ENCODE measurements around the gene YIPF2.
"Not testable (repeated sequence)": the region's sequence is repeated elsewhere in the genome, so short reads cannot be mapped to it uniquely, and the experiment has no call there.

YIPF2 gene

GRCh38 chr19:10911579-10912363 is 16.7 kb downstream of the YIPF2 start:
- DNase-seq (ENCODE audit: low spot score): no peak

GRCh38 chr19:10908380-10908960 is 20.0 kb downstream of the YIPF2 start:
- DNase-seq (ENCODE audit: low spot score): no peak

GRCh38 chr19:10907925-10908324 is 20.5 kb downstream of the YIPF2 start:
- no peak for DNase-seq (ENCODE audit: low spot score)

- no peak for DNase-seq (ENCODE audit: low spot score)
These were observed 29.2 kb downstream of the YIPF2 start for GRCh38 chr19:10899151-10899653.

GRCh38 chr19:10898633-10899032 is 29.8 kb downstream of the YIPF2 start:
- DNase-seq (ENCODE audit: low spot score): no peak

- no peak for DNase-seq (ENCODE audit: low spot score)
These were observed 31.4 kb downstream of the YIPF2 start for GRCh38 chr19:10896851-10897526.

- DNase-seq (ENCODE audit: low spot score): no peak
These were observed 32.5 kb downstream of the YIPF2 start for GRCh38 chr19:10895920-10896319.

GRCh38 chr19:10895363-10895762 is 33.1 kb downstream of the YIPF2 start:
- no peak for DNase-seq (ENCODE audit: low spot score)

GRCh38 chr19:10894911-10895213 is 33.6 kb downstream of the YIPF2 start:
- DNase-seq (ENCODE audit: low spot score): no peak

- no peak for DNase-seq (ENCODE audit: low spot score)
These were observed 36.2 kb downstream of the YIPF2 start for GRCh38 chr19:10892256-10892655.

- DNase-seq (ENCODE audit: low spot score): no peak
These were observed 36.9 kb downstream of the YIPF2 start for GRCh38 chr19:10891405-10892086.

GRCh38 chr19:10889880-10890279 is 38.6 kb downstream of the YIPF2 start:
- DNase-seq (ENCODE audit: low spot score): no peak

GRCh38 chr19:10888421-10888866 is 40.0 kb downstream of the YIPF2 start:
- DNase-seq (ENCODE audit: low spot score): no peak

GRCh38 chr19:10887616-10888367 is 40.6 kb downstream of the YIPF2 start:
- DNase-seq (ENCODE audit: low spot score): no peak

- DNase-seq (ENCODE audit: low spot score): no peak
These were observed 43.0 kb downstream of the YIPF2 start for GRCh38 chr19:10885201-10886169.

GRCh38 chr19:10884274-10884673 is 44.2 kb downstream of the YIPF2 start:
- DNase-seq (ENCODE audit: low spot score): no peak

GRCh38 chr19:10882108-10882457 is 46.4 kb downstream of the YIPF2 start:
- DNase-seq (ENCODE audit: low spot score): no peak

- DNase-seq (ENCODE audit: low spot score): no peak
These were observed 46.9 kb downstream of the YIPF2 start for GRCh38 chr19:10881403-10882107.

- peak; percentile 63 for DNase-seq (ENCODE audit: low spot score)
These were observed 50.2 kb downstream of the YIPF2 start for GRCh38 chr19:10878253-10878652.

GRCh38 chr19:10877608-10878007 is 50.8 kb downstream of the YIPF2 start:
- not testable (repeated sequence) for DNase-seq (ENCODE audit: low spot score)

Data from NAMALWA (cell line).